GM21825 (cell line): ENCODE data around the gene ASCC3.
A peak's percentile ranks its signal among the peaks of the same experiment; 100 is the strongest.
"Not testable (repeated sequence)": the region's sequence is repeated elsewhere in the genome, so short reads cannot be mapped to it uniquely, and the experiment has no call there.

Source experiments
- ATAC-seq: cut with Tn5 transposase; IDR thresholded peaks from one replicate; pipeline ENCODE4 v1.9.1; 2021; ENCODE audit warnings: mild to moderate bottlenecking, moderate library complexity; ENCODE audit not compliant: unreplicated experiment

The ASCC3 gene

DNA sequence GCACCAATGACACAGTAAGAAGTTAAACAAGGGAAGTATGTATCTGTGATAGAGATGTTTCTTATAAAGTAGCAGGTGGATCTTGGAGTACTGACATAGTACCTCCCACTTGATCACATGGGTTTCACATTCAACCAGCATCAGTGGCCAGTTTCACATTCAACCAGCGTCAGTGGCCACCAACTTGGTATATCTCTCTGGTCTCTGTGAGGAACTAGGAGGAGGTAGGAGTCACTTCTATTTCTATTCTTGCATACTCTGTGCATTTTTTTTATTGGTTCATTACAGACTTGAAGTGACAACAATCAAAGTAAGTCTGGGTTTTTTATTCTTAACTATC is 216.1 kb downstream of the ASCC3 start:
- ATAC-seq: peak; percentile 97

DNA sequence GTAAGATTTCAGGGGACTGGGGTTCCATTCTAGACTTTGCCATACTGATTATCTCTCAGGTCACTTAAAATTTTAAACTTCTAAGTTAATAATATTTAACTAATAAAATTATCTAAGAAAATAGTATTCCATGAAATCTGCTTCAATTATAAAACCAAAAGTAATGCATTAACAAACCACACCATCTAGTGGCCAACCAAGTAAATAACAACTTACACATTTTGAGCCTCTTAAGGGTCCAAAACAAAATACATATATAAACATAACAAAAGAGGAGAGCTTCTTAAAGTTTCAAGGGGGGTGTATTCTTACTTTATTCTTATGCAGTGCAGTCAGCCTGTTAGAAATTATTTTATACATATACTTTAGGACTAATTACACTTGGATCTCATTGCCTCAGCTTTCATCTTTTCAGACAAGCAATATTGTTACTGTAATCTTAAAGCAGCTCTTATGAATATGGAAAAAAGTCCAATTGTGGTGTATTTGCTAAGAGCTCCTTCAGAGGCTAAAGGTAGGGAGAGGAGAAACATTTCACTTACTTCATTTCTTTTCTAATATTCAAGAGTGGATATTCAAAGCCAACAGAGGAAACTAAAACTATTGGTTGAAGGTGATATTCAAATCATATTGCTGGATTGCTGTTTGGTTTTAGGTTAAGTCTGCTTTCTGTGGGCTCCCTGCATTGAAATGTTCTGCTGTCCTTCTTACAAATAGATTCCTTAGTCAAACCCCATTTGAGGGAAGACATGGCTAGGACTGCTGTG is 216.7 kb downstream of the ASCC3 start:
- peak; percentile 47 for ATAC-seq

DNA sequence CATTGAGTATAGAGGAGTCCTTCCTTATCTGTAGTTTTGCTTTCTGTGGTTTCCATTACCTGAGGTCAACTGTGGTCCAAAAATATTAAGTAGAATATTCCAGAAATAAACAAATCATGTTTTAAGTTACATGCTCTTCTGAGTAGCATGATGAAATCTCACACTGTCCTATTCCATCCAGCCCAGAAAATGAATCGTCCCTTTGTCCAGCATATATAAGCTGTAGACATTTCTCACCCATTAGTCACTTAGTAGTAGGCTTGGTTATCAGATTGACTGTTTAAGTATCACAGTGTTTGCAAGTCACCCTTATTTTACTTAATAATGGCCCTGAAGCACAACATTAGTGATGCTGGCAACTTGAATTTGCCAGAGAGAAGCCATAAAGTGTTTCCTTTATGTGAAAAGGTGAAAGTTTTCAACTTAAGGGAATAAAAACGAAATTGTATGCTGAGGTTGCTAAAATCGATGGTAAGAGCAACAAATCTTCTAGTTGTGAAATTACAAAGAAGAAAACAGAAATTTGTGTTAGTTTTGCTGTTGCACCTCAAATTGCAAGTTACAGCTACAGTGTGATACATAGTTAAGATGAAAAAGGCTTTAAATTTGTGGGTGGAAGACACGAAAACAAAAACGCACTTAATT is 217.8 kb downstream of the ASCC3 start:
- ATAC-seq: no peak

DNA sequence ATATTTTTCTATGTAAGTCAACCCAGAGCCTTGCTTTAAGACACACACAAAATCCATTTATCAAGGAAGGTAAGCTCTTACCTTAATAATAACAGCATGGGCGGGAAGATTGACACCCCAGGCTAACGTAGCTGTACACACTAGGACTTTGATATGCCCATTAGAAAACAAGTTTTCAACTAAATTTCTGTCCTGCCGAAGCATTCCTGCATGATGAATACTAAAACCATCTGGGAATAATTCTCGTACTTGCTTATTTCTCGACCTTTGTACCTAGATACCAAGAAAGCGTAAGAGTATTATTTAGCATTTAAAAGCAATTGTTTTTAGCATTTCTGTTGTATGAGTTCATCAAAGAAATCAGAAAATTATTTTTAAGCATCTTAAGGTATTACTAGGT is 218.9 kb downstream of the ASCC3 start:
- ATAC-seq: no peak

DNA sequence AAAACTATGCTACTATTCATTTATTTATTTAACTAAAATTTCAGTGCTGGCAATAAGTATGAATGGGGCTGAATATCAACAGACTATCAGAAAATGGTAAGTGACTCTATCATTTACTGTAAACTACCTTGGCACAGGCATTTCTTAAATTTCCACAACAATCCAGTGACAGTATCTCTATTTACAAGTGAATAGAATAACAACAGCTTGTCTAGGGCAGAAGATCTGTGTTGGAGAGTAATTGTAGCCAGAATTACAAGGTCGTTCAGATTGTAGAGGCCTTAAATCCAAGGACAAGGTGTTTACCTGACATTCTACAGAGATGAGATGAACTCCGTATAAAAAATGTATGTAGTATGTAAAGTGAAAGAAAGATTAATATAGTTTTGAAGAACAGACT is 222.6 kb downstream of the ASCC3 start:
- ATAC-seq: no peak

DNA sequence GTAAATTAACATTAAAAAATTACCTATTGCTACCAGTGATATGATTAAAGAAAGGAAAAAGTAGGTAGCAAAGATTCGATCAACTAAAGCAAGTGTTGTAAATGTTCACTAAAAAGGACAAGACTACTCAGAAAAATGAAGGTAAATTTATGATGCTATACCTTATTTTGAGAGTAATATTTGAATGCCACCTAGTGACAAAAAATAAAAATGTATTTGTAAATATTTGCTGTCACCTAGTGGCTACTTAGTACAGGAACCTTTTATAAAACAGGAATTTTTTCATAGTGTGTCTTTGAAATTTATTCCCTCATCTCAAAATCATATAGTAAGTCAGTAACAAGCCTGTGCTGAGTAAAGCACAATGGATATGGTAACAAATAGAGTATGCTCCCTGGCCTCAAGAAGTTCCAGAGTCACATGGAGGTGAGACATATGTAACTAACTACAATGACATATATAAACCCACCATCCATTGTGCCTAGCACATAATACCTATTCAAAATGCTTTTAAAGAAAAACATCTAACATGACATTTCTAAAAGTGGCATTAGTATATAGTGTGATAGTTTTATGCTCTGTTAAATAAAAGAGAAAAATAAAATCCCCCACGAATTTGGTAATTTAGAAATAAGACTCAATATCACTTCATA is 223.3 kb downstream of the ASCC3 start:
- ATAC-seq: no peak

DNA sequence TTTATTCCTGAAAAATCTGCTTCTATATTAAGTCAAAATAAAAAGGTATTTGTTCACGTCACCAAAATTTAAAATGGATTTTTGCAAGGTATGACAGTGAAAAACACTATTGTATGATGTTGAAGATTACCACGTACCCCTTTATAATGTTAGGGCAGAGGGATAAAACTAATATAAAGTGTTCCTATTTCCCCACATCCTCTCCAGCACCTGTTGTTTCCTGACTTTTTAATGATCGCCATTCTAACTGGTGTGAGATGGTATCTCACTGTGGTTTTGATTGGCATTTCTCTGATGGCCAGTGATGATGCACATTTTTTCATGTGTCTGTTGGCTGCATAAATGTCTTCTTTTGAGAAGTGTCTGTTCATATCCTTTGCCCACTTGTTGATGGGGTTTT is 240.0 kb downstream of the ASCC3 start:
- not testable (repeated sequence) for ATAC-seq

DNA sequence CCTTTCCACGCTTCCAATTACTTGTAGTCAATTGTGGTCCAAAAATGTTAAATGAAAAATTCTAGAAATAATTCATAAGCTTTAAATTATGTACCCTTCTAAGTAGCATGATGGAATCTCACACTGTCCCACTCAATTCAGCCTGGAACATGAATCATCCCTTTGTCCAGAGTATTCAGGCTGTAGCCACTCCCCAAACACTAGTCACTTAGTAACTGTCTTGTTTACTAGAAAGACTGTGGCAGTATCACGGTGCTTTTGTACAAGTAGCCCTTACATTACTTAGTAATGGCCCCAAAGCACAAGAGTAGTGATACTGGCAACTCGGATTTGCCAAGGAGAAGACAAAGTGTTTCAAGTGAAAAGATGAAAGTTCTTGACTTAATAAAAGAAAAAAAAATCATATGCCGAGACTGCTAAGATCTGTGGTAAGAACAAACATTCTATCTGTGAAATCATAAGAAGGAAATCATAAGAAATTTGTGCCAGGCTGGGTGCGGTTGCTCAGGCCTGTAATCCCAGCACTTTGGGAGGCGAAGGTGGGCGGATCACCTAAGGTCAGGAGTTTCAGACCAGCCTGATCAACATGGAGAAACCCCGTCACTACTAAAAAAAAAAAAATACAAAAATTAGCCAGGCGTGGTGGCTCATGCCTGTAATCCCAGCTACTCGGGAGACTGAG is 247.9 kb downstream of the ASCC3 start:
- ATAC-seq: no peak

DNA sequence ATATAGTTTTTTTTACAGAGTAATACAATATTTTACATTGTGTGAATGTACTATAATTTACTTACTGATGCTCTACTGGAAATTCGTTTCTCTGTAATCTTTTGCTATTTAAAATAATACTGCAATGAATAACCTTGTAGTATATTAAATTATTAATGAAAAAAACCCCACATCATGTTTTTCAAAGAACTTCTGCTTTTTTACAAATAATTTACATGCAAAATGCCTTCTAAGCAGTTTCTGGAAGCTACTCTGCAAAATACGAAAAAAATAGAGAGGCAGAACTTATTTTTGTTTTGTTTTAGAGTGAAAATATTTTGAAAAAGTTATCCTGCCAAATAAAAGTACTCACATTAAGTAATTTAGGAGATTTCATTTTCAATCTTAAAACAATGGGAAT is 250.6 kb downstream of the ASCC3 start:
- ATAC-seq: no peak

DNA sequence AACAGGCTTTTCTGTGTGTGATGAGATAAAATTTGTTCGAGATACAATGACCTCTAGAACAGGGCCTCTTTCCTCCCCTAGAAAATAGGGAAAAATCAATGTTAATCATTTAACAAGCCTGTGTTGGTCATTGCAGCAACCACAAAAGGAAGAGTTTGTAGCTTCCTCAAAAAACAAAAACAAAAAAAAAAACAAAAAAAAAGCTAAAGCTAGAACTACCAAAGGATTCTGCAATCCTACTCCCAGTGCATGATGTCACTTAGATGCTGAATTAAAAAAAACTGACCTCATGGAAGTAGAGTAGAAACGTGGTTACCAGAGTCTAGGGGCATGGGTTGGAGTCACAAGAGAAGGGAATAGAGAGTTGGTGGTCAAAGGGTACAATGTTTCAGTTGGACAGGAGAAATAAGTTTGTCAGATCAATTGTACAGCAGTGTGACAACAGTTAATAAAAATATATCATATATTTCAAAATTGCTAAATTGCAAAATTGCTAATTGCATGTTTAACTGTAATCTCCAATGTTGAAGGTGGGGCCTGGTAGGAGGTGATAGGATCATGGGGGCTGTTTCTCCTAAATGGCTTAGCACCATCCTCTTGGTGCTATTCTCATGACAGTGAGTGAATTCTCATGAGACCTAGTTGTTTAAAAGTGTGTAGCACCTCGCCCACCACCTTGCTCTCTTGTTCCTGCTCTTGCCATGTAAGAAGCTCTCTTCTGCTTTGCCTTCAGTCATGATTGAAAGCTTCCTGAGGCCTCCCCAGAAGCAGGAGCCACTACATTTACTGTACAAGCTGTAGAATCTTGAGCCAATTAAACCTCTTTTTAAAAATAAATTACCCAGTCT is 253.0 kb downstream of the ASCC3 start:
- ATAC-seq: no peak

DNA sequence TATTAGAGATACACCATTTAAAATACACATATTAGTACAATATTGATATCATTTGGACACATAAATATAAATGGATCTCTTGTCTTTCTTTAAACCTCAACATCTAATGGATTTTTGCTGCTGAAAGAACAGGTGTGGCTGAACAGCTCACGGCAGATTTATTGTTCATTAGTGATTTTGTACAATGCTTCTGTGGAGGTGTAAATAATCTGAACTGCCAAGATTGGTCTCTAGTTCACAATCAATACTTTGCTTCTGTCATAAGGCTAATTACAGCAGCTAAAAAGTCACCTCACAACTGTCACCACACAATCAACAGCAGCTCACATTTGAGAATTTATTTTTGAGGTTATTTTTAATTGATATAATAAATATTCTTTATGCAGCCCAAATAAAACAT is 254.4 kb downstream of the ASCC3 start:
- ATAC-seq: no peak

DNA sequence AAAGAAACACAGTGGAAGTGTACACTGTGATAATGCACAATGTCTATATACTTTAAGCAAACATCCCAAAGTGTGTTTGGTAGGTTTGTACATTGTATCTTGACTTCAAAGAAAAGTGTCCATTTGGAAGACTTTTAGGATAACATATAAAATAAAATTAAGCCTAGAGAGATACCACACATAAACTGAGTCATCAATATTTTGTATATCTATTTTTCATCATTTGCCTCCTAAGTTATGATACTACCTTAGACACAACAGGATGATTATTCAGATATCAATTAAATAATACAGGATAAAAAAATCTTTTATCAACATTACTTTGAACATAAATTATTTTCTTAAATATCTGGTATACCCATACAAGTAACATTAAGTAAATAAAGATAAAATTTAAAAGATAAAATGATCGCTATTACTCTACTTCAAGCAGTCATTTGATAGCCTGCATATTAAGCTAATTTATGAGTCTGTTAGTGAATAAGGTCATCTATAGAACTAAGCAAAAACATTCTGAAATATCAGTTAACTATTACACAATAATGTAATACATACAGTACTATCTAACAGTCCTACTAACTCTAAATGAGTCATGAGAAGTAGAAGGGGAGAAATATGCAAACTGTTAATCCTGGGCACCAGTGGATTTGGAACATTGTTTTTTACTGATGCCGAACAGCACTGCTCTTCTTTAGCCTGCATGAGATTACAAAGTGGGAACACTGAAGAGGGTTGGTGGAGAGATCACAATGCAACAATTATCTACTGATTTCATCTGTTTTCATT is 258.0 kb downstream of the ASCC3 start:
- ATAC-seq: no peak

DNA sequence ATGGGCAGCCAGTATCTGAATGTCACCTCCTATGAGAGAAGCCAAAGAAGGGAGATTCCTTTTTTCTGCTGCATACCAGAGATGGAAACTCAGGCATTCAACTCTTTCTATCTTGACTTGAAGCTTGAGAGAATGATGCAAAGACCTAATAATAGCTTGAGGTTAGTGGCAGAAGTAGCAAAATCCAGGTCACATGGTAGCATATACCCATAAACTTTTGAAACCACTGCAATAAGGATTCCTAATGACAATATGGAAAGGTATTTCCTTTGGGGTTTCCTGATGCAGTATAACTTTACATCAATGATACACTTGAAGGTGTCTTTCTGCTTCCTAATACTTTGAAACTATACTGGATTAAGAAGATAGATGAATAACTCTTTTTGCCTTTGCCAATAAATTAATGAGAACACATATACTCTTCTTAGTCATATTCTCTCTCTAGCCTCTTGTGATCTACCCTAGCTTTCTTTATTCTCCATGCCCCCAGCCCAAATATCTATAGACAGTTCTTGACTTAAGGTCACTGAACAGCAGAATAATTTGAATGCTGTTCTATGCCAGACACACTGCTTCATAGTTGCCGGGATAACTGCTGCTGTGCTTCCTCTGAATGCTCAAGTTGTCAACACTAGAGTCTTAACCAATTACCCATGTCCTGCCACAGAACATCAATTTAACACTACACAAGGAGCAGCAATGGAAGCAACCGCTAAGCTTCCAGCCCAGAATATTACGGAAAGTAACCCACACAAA is 260.9 kb downstream of the ASCC3 start:
- no peak for ATAC-seq

DNA sequence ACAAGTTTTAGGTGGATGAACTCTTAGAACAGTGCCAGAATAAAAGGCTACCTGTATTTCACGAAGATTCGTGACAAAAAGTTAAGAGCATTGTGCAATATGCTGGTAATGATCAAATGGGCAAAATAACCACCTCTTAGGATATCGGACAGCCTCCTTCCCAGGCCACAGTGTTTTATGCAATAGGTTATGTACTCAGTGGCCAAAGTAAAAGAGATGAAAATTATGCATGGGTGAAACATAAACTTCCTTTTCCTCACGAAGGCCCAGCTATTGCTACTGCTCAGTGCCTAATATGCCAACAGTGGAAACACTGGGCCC is 262.8 kb downstream of the ASCC3 start:
- ATAC-seq: no peak

DNA sequence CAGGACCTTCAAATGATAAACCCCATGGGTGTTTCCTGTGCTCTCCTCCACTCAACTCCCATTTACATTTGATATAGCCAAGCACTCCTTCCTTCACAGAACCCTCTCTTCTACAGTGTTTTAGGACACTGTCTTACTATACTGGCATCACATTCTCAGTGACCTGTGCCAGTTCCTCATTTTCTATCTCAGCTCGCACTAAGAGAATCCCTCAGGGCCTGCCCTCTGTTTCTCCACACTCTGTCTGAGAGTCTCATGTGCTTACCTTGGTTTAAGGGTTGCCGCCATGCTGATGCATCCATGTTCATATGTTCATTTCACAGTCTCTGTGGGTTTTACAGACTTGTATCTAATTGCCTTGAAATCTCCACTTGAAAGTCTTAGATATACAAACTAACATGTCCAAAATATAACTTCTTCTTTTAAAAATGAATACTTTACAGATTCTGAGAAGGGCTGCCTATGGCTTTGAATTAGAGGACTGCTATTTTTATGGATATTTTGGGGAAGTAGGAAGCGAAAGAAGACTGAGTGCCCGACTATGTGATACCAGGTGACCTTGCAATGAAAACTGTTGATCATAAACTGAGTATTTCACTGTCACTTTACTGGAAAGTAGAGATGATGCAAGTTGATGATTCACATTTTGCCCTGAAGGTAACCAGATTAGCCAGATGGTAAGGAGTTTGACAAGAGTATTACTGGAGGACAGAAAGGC is 263.3 kb downstream of the ASCC3 start:
- peak; percentile 83 for ATAC-seq

DNA sequence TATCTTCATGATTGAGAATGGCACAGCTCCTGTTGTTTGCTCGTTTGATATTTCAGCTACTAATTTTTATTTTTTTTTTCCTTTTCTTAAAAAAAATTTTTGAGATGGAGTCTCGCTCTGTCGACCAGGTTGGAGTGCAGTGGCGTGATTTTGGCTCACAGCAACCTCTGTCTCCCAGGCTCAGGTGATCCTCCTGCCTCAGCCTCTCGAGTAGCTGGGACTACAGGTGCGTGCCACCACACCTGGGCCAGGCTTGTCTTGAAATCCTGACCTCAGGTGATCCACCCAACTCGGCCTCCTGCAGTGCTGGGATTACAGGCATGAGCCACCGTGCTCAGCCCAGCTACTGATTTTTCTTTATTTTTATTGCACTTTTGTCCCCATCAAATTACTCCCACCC is 266.2 kb downstream of the ASCC3 start:
- no peak for ATAC-seq

DNA sequence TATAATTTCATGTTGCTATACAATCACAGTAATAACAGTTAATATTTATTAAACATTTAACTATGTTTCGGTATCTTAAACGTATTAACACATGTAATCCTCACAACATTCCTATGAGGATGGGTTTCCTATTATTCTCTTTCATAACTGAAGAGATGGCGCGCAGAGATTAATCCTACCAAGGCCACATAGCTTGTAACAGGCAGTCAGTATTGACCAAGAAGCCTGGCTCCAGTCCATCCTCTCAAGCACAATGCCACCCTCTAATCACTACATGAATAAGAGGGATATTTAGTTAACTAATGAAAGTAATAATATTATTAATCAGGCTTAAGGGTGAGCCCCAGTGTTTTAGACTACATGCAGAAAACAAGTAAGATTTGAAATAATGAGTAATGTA is 266.7 kb downstream of the ASCC3 start:
- no peak for ATAC-seq

DNA sequence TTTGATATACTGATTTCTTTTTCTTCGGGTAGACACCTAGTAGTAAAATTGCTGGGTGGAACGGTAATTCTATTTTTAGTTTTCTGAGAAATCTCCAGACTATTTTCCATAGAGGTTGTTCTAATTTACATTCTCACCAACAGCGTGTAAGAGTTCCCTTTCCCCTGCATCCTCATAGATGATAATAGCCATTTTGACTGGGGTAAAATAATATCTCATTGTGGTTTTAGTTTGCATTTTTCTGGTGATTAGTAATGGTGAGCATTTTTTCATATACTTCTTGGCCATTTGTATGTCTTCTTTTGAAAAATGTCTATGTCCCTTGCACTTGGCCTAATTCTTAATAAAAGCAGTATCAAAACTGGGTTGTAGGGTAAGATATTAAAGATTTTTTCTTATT is 267.5 kb downstream of the ASCC3 start:
- no peak for ATAC-seq

DNA sequence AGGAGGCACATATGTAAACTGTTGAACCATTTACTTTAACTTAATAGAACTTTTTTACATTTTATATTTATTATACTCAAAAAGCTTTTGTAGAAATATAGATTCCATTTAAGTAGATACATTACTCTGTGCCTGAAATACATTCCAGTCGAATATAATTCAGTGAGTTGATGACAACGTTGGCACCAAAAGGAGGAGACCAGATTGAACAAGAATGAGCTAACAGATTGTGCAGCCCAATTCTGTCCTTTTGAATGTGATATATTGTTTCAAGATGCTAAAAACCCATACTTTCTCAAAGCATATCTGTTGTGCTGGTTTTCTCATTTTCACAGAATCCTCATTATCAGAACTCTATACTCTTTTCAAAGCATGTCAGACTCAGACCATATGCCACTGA is 269.0 kb downstream of the ASCC3 start:
- no peak for ATAC-seq
